Measurements from ENCODE around the gene ABLIM2.

DNA sequence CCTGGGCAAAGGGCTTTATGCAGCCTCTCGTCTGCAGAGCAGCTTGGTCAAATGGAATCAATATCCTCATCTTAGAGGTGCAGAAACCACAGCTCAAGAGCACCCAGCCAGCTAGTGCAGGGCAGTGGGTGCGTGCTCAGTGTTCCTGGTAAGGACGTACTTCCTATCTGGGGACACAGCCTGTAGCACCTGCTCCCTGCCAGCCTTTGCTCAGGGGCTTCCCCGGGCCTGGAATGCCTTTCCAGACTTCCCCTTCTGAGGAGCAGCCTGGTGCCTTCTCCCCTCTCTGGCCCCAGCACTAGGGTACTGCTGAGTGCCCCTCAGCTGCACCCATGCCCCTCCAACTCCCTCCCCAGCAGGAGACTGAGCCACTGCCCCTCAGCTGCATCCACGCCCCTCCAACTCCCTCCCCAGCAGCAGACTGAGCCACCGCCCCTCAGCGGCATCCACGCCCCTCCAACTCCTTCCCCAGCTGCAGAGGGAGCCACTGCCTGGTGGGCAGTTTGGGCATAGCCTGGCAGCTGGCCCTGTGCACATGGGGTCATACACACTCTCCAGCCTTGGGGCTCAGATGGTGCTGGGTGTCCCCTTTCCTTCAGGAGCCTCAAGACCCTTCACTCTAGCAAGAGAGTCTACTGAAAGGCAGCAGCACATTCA, 176.7 kb downstream of the ABLIM2 start:
- TF ChIP-seq, protein P1, sequence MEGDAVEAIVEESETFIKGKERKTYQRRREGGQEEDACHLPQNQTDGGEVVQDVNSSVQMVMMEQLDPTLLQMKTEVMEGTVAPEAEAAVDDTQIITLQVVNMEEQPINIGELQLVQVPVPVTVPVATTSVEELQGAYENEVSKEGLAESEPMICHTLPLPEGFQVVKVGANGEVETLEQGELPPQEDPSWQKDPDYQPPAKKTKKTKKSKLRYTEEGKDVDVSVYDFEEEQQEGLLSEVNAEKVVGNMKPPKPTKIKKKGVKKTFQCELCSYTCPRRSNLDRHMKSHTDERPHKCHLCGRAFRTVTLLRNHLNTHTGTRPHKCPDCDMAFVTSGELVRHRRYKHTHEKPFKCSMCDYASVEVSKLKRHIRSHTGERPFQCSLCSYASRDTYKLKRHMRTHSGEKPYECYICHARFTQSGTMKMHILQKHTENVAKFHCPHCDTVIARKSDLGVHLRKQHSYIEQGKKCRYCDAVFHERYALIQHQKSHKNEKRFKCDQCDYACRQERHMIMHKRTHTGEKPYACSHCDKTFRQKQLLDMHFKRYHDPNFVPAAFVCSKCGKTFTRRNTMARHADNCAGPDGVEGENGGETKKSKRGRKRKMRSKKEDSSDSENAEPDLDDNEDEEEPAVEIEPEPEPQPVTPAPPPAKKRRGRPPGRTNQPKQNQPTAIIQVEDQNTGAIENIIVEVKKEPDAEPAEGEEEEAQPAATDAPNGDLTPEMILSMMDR (IDR thresholded peaks at IDR 0.05): no peak
- no peak for TF ChIP-seq POLR2A (IDR thresholded peaks at IDR 0.05)
